IMR-90 (cell line): ENCODE results near the gene SEL1L3. TPM values are rescaled to one million over a fixed set of nuclear protein-coding genes. Genes with fewer than 3 reads are reported as not detected.
A peak's percentile ranks its signal among the peaks of the same experiment; 100 is the strongest.

Experiments used
- ATAC-seq: fragments of 200-7000 bp; cut with Tn5 transposase; 2 replicates; pipeline ENCODE4 v1.9.1; 2020; ENCODE audit warnings: low read depth, mild to moderate bottlenecking, moderate library complexity
- BruUV-seq: library from RNA; stranded (reverse); fragments of 400-500 nt; replicated peaks from 2 replicates; lab custom pipeline; 2021; lab: Mats Ljungman, UMichigan
- CTCF ChIA-PET: fragments of 300-600 bp; formaldehyde crosslinking; extraction: SDS; loops from one replicate; lab custom pipeline; 2021; ENCODE audit warnings: antibody characterized with exemption; lab: Yijun Ruan, JAX
- POLR2A ChIA-PET: fragments of 300-600 bp; sonication (Branson Sonifier 250); formaldehyde crosslinking; loops from one replicate; lab custom pipeline; 2022; ENCODE audit warnings: antibody characterized with exemption; ENCODE audit not compliant: unreplicated experiment; lab: Charles Lee
- DNase-seq: peaks from one replicate; pipeline ENCODE4 v3.0.0; 2013
- H2AFZ ChIP-seq: replicated peaks from 2 replicates; pipeline ENCODE3; 2013; ENCODE audit warnings: low read length, mild to moderate bottlenecking; ENCODE audit not compliant: poor library complexity
- H2AK5ac ChIP-seq: 2 replicates; pipeline ENCODE4 v1.6.1; 2013; ENCODE audit warnings: low read depth, low read length, inconsistent platforms
- H2AK9ac ChIP-seq: replicated peaks from 2 replicates; pipeline ENCODE3; 2013; ENCODE audit warnings: mild to moderate bottlenecking, low read depth, low read length, moderate library complexity; ENCODE audit not compliant: poor library complexity
- H2BK120ac ChIP-seq: 2 replicates; pipeline ENCODE4 v1.6.1; 2013; ENCODE audit warnings: low read depth, low read length, inconsistent platforms
- H2BK15ac ChIP-seq: 3 replicates; pipeline ENCODE4 v1.6.1; 2013; ENCODE audit warnings: low read depth, low read length, inconsistent platforms
- H2BK20ac ChIP-seq: 2 replicates; pipeline ENCODE4 v1.6.1; 2013; ENCODE audit warnings: low read depth, mild to moderate bottlenecking, inconsistent platforms, low read length, moderate library complexity
- H2BK5ac ChIP-seq: 2 replicates; pipeline ENCODE4 v1.6.1; 2013; ENCODE audit warnings: mild to moderate bottlenecking, low read depth, low read length, inconsistent platforms; ENCODE audit not compliant: poor library complexity, severe bottlenecking
- H3K14ac ChIP-seq: replicated peaks from 2 replicates; pipeline ENCODE4 v1.6.1; 2013; ENCODE audit warnings: low read depth, low read length, inconsistent platforms
- H3K18ac ChIP-seq: 2 replicates; pipeline ENCODE4 v1.6.1; 2013; ENCODE audit warnings: low read depth, low read length, control low read depth
- H3K23ac ChIP-seq: 2 replicates; pipeline ENCODE4 v1.6.1; 2013; ENCODE audit warnings: low read depth, low read length, inconsistent platforms
- H3K27ac ChIP-seq: 2 replicates; pipeline ENCODE4 v1.5.1; 2013; ENCODE audit warnings: mild to moderate bottlenecking, control low read depth, low read length; ENCODE audit not compliant: insufficient read depth
- H3K27me3 ChIP-seq: 2 replicates; pipeline ENCODE4 v1.6.1; 2013; ENCODE audit warnings: low read length; ENCODE audit not compliant: control insufficient read depth, insufficient read depth
- H3K36me3 ChIP-seq: 2 replicates; pipeline ENCODE4 v1.6.1; 2013; ENCODE audit warnings: low read length, mixed read lengths; ENCODE audit not compliant: control insufficient read depth, insufficient read depth
- H3K4ac ChIP-seq: 2 replicates; pipeline ENCODE4 v1.6.1; 2013; ENCODE audit warnings: low read depth, low read length, inconsistent platforms
- H3K4me1 ChIP-seq: 2 replicates; pipeline ENCODE4 v1.6.1; 2013; ENCODE audit warnings: low read length, mixed read lengths; ENCODE audit not compliant: control insufficient read depth, insufficient read depth
- H3K4me2 ChIP-seq: 2 replicates; pipeline ENCODE4 v1.6.1; 2013; ENCODE audit warnings: low read depth, mild to moderate bottlenecking, control low read depth, low read length, moderate library complexity
- H3K4me3 ChIP-seq: 2 replicates; pipeline ENCODE4 v1.5.1; 2013; ENCODE audit warnings: low read depth, mild to moderate bottlenecking, control low read depth, low read length, moderate library complexity; ENCODE audit not compliant: insufficient read depth
- H3K56ac ChIP-seq: 2 replicates; pipeline ENCODE4 v1.6.1; 2013; ENCODE audit warnings: low read length, inconsistent platforms; ENCODE audit not compliant: insufficient read depth; ENCODE audit errors: extremely low read depth
- H3K79me1 ChIP-seq, 2 experiments: 2 replicates each; pipeline ENCODE4 v1.6.1; 2013; ENCODE audit warnings: low read length in 2 of 2, inconsistent platforms in 1 of 2, low read depth in 1 of 2
- H3K9ac ChIP-seq: 2 replicates; pipeline ENCODE4 v1.6.1; 2013; ENCODE audit warnings: low read depth, low read length, control low read depth
- H3K9me1 ChIP-seq: 2 replicates; pipeline ENCODE4 v1.6.1; 2013; ENCODE audit warnings: low read length, inconsistent platforms; ENCODE audit not compliant: insufficient read depth
- H3K9me3 ChIP-seq: 2 replicates; pipeline ENCODE4 v1.6.1; 2013; ENCODE audit warnings: low read length; ENCODE audit not compliant: control insufficient read depth, insufficient read depth
- H4K20me1 ChIP-seq: 2 replicates; pipeline ENCODE4 v1.6.1; 2013; ENCODE audit warnings: low read length, inconsistent platforms; ENCODE audit not compliant: insufficient read depth
- H4K5ac ChIP-seq: 2 replicates; pipeline ENCODE4 v1.6.1; 2013; ENCODE audit warnings: mild to moderate bottlenecking, low read depth, low read length, control low read depth
- H4K8ac ChIP-seq, 2 experiments: 2 replicates each; pipeline ENCODE4 v1.6.1; 2013; ENCODE audit warnings: low read depth in 2 of 2, low read length in 2 of 2, control low read depth in 1 of 2, inconsistent platforms in 1 of 2
- H4K91ac ChIP-seq: 2 replicates; pipeline ENCODE4 v1.6.1; 2013; ENCODE audit warnings: low read depth, low read length, inconsistent platforms; ENCODE audit not compliant: insufficient read depth
- CTCF ChIP-seq: conservative IDR thresholded peaks from 2 replicates; pipeline ENCODE4 v1.5.1; 2012; ENCODE audit warnings: mild to moderate bottlenecking, low read depth, low read length, improper control_type of control experiment
- MAZ ChIP-seq: IDR thresholded peaks from 2 replicates; pipeline ENCODE4 v1.6.1; 2012; ENCODE audit warnings: low read depth, mild to moderate bottlenecking, low read length, improper control_type of control experiment, moderate library complexity, borderline replicate concordance
- RAD21 ChIP-seq: IDR thresholded peaks from 2 replicates; pipeline ENCODE4 v1.6.1; 2012; ENCODE audit warnings: low read length, improper control_type of control experiment
- RCOR1 ChIP-seq: IDR thresholded peaks from 2 replicates; pipeline ENCODE4 v1.6.1; 2012; ENCODE audit warnings: mild to moderate bottlenecking, low read length, improper control_type of control experiment; ENCODE audit not compliant: insufficient replicate concordance
- SMC3 ChIP-seq: fragments of 150-350 bp; IDR thresholded peaks from 2 replicates; pipeline ENCODE4 v1.6.1; 2016; ENCODE audit warnings: low read depth, mild to moderate bottlenecking, antibody characterized with exemption, low read length, moderate library complexity
- WGBS, 2 experiments: methylation state at CpG; one replicate each; pipeline versions ENCODE4 v1.1.5 to v1.1.7; 2013; ENCODE audit warnings: missing lambda C conversion rate in 2 of 2; ENCODE audit not compliant: insufficient read length in 1 of 2; ENCODE audit errors: extremely low coverage in 2 of 2; 5-methylcytosine and 5-hydroxymethylcytosine counted together
- dilution Hi-C: fragments of 300-500 bp; cut with HindIII; formaldehyde crosslinking; loops from one replicate; pipeline ENCODE4 v1.14.3; 2018; ENCODE audit warnings: low sequenced_read_pairs; ENCODE audit not compliant: unreplicated experiment
- in situ Hi-C: fragments of 300-500 bp; cut with MboI; formaldehyde crosslinking; loops from 3 replicates; pipeline ENCODE4 v1.14.3; 2019; ENCODE audit warnings: low sequenced_read_pairs, inconsistent platforms, mixed read lengths
- intact Hi-C: fragments of 100-400 bp; cut with micrococcal nuclease; formaldehyde crosslinking; loops from 2 replicates; pipeline ENCODE4 v1.10.0; 2022
- polyA plus RNA-seq, 3 experiments: library from polyadenylated mRNA; depleted of rRNA; stranded (reverse); fragments of >200 nt; gene quantifications; 2 replicates each; pipeline ENCODE4 v1.2.3, GENCODE V29; 2012; ENCODE audit warnings: low replicate concordance in 1 of 3
- total RNA-seq: library from RNA; depleted of rRNA; stranded (reverse); fragments of >200 nt; gene quantifications from 2 replicates; pipeline ENCODE4 v1.2.3, GENCODE V29; 2012

The SEL1L3 gene
- total and polyA plus RNA-seq, 2 of the 4 experiments (the other 2 are of a cell fraction), result 16.4 to 43.7 TPM

- peak overlapping the region; percentile 9; the same call in 1 of the 2 replicates for H3K4ac ChIP-seq
- H3K23ac ChIP-seq, result no peak overlapping the region
- CTCF ChIA-PET, result interaction anchor here (1.4 kb wide), 1 partner anchor 13 kb away, joined by 5 read pairs; no protein-coding TSS in a partner anchor
- TF ChIP-seq MAZ (no peak), RAD21 (peak; percentile 21; the same call in 1 of the 2 replicates), RCOR1 (no peak), CTCF (0 out of 2 replicates have a peak, but pooled peaks have one; percentile 23), SMC3 (no peak)
- H4K8ac ChIP-seq, result peak overlapping the region in 1 of 2 experiments; percentile 42; a peak in 1 of 4 replicates
- no peak overlapping the region for H3K18ac ChIP-seq
- no peak overlapping the region for H2AK5ac ChIP-seq
- DNase-seq (no peak), ATAC-seq (no peak)
- H2BK15ac ChIP-seq, result no peak overlapping the region
- H4K5ac ChIP-seq, result no peak overlapping the region
- H3K56ac ChIP-seq, result no peak overlapping the region
- no TSS peak for BruUV-seq
- H3K4me3 ChIP-seq, result peak overlapping the region; percentile 49
- peak overlapping the region; percentile 47; the same call in 1 of the 2 replicates for H4K91ac ChIP-seq
- H3K4me2 ChIP-seq, result peak overlapping the region; percentile 25; the same call in 1 of the 2 replicates
- peak overlapping the region; percentile 82 for H2AFZ ChIP-seq
- no peak overlapping the region for H3K9ac ChIP-seq
- peak overlapping the region; percentile 23 for H2AK9ac ChIP-seq
- intact Hi-C loops, result loop anchor here (5.0 kb wide), 2 partner anchors 49 to 421 kb away; partner anchors contain the start of gene SMIM20
- WGBS, 2 experiments, result 36% methylated on average over 10 of the region's 26 CpGs; no CpG with 5 or more reads in 1 of the 2 experiments
- H3K36me3 ChIP-seq, result no peaks in the 10 kb centered on the region
- H2BK20ac ChIP-seq, result no peak overlapping the region
- H3K14ac ChIP-seq, result no peak overlapping the region
- H3K4me1 ChIP-seq, result peaks cover 2% of the 10 kb centered on the region; the same call in 1 of the 2 replicates
- no peaks in the 10 kb centered on the region for H4K20me1 ChIP-seq
- peaks cover 9% of the 10 kb centered on the region; the same call in 1 of the 2 replicates for H3K9me1 ChIP-seq
- H3K27me3 ChIP-seq, result no peaks in the 10 kb centered on the region
- POLR2A ChIA-PET, result no interaction called here
- H3K27ac ChIP-seq, result no peak overlapping the region
- no peak overlapping the region for H2BK120ac ChIP-seq
- H3K79me1 ChIP-seq, result peaks cover 11 to 16% of the 10 kb centered on the region in 2 experiments
- dilution Hi-C loops, result no loop called here
- H2BK5ac ChIP-seq, result no peak overlapping the region
- H3K9me3 ChIP-seq, result no peaks in the 10 kb centered on the region
- in situ Hi-C loops, result no loop called here
Observed at GRCh38 chr4:25863347-25863784, 578 bp upstream of the SEL1L3 start.
